ENCODE measurements around the gene RAC3.

- TF ChIP-seq, protein P1, sequence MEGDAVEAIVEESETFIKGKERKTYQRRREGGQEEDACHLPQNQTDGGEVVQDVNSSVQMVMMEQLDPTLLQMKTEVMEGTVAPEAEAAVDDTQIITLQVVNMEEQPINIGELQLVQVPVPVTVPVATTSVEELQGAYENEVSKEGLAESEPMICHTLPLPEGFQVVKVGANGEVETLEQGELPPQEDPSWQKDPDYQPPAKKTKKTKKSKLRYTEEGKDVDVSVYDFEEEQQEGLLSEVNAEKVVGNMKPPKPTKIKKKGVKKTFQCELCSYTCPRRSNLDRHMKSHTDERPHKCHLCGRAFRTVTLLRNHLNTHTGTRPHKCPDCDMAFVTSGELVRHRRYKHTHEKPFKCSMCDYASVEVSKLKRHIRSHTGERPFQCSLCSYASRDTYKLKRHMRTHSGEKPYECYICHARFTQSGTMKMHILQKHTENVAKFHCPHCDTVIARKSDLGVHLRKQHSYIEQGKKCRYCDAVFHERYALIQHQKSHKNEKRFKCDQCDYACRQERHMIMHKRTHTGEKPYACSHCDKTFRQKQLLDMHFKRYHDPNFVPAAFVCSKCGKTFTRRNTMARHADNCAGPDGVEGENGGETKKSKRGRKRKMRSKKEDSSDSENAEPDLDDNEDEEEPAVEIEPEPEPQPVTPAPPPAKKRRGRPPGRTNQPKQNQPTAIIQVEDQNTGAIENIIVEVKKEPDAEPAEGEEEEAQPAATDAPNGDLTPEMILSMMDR (conservative IDR thresholded peaks at IDR 0.05 in 1 of 2, IDR thresholded peaks at IDR 0.05 in 1 of 2; ENCODE audit: extremely low read depth in 1 of 2, insufficient read depth in 1 of 2, low read depth in 1 of 2, low read length in 2 of 2), result no peak
- TF ChIP-seq EZH2 (IDR thresholded peaks at IDR 0.05; ENCODE audit: borderline replicate concordance, low read length), result no peak
Observed at GRCh38 chr17:82062076-82062983, 30.9 kb downstream of the RAC3 start.

All from mammary epithelial cell (primary cell).